Gastrocnemius medialis (tissue), 4 donors: ENCODE measurements around the gene TMCC1.

Source experiments
- POLR2A ChIP-seq, 2 donors: fragments of 450-650 bp; IDR thresholded peaks; one replicate each; pipeline ENCODE4 v1.6.1; 2017; ENCODE audit warnings: antibody characterized with exemption in 2 of 2, mild to moderate bottlenecking in 2 of 2, moderate library complexity in 2 of 2
- TF ChIP-seq, protein P1 (sequence below), 5 experiments: fragments of 450-650 bp in 3 of 5; fragments of 200-600 bp in 2 of 5; sonication (generic) in 2 of 5; IDR thresholded peaks in 4 of 5; conservative IDR thresholded peaks in 1 of 5; 1 replicate in 4 of 5; 2 replicates in 1 of 5; pipeline ENCODE4 v1.5.1; 2016 to 2019; ENCODE audit warnings: antibody characterized with exemption in 5 of 5, mild to moderate bottlenecking in 3 of 5, moderate library complexity in 3 of 5

DNA sequence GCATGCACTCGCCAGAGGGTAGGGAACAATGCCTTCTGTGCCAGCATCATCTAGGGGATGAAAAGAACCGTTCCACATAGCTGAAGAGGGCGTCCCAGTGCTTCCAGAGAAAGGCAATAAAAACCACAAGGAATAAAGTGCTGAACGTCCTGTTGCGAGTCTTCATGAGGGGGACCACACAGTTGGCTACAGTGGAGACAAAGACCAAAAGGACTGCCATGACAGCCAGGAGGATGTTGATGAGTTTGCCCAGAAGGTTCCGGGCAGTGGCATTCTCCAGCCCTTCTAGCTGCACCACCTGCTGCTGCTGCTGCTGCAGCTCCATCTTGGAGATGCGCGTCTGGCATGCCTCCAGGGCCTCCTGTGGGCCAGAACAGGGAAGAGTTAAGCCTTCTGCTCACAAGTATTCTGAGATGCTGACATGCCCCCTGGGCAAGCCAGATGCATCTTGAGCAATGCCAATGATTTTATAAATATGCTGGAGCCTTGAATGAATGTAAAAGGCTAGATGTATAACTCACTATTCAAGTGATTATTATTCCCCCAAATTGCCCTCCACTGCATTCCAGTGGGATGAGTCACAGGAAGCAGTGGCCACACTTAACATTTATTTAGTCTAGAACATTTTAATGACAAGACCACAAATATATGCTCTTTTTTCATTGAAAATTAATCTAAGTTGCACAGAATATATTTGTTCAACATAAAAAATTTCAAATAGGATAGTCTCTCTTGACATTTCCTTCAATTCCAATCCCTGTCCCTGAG is 241.9 kb downstream of the TMCC1 start:
- TF ChIP-seq POLR2A (IDR thresholded peaks at IDR 0.05), result no peak
- TF ChIP-seq, protein P1, sequence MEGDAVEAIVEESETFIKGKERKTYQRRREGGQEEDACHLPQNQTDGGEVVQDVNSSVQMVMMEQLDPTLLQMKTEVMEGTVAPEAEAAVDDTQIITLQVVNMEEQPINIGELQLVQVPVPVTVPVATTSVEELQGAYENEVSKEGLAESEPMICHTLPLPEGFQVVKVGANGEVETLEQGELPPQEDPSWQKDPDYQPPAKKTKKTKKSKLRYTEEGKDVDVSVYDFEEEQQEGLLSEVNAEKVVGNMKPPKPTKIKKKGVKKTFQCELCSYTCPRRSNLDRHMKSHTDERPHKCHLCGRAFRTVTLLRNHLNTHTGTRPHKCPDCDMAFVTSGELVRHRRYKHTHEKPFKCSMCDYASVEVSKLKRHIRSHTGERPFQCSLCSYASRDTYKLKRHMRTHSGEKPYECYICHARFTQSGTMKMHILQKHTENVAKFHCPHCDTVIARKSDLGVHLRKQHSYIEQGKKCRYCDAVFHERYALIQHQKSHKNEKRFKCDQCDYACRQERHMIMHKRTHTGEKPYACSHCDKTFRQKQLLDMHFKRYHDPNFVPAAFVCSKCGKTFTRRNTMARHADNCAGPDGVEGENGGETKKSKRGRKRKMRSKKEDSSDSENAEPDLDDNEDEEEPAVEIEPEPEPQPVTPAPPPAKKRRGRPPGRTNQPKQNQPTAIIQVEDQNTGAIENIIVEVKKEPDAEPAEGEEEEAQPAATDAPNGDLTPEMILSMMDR (IDR thresholded peaks at IDR 0.05 in 4 of 5, conservative IDR thresholded peaks at IDR 0.05 in 1 of 5), result no peak
